Activated gamma-delta T cell (primary cell): ENCODE data around the gene GPR135.

Experiments used
- DNase-seq: peaks from one replicate; lab custom pipeline; 2025; lab: John Stamatoyannopoulos, UW
- total RNA-seq, 2 donors: gene quantifications; one replicate each; lab custom pipeline; 2026; lab: John Stamatoyannopoulos, UW

The GPR135 gene, protein sequence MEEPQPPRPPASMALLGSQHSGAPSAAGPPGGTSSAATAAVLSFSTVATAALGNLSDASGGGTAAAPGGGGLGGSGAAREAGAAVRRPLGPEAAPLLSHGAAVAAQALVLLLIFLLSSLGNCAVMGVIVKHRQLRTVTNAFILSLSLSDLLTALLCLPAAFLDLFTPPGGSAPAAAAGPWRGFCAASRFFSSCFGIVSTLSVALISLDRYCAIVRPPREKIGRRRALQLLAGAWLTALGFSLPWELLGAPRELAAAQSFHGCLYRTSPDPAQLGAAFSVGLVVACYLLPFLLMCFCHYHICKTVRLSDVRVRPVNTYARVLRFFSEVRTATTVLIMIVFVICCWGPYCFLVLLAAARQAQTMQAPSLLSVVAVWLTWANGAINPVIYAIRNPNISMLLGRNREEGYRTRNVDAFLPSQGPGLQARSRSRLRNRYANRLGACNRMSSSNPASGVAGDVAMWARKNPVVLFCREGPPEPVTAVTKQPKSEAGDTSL
- total RNA-seq, result 2.0 to 3.6 reads per million in 2 donors

DNA sequence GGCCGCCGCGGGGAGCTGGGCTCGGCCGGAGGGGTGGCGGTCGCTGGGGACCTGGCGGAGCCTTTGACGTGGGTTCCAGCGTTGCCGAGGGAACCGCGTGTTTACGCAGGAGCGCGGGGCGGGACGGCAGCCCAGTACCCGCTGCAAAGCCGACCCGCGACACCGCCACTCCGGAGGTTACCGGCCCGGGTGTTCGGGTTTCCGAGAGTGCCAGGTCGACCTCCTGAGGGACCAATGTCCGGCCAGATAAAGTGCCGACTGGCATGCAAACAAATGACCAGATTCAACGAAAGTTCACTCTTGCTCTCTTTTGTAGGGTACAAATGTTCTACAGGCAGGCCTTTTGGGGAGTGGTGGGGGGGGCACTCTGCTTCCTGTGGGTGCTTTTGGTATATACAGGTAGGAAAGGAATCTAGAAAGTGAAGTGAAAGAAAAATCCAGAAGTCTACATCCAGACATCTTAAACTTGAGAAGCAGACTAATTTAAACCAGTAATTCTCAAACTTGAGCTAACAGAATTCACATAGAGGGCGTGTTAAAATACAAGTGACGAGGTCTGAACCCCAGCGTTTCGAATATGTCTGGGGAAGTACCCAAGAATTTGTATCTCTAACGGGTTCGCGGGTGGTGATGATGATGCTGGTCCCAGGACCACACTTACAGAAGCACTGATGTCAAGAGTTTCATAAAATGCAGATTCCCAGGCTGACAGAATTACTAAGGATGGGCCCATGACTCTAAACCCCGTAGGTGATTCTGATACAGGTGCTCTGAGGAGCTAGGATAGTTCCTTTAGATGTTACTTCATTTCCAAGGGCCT, at the start of gene GPR135:
Gene GPR135 (minus strand): TSS at position 65 of the 820 bp plus-strand sequence. CDS start 154 bp downstream, outside the sequence.
- DNase-seq, result no peak

DNA sequence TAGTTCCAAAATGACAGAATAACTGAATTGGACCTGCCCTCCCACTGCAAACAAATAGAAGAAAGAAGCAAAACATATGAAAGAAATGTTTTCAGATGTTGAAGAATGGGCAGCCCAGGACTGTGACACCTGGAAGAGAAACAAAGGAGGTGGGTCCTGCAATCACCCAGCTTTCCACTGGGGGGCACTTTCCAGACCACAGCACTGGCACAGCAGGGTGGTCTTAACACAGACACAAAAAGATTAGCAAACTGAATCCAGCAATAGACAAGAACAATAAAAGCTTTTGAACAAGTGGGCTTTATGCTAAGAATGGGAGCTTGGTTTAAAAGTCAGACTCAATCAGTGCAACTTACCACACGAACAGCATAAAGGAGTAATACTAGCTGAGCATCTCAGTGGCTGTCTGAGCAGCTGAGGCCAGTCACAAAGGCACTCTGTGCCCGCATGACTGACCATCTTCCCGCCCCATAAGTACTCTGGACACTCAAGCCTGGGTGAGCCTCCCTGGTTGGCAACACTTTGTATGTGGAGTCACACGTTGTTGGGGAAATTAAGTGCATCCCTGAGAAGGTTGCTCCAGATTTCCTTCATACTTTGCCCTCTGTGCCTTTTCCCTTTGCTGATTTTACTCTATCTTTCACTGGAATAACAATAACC, 46.9 kb upstream of the GPR135 start:
- DNase-seq, result no peak

DNA sequence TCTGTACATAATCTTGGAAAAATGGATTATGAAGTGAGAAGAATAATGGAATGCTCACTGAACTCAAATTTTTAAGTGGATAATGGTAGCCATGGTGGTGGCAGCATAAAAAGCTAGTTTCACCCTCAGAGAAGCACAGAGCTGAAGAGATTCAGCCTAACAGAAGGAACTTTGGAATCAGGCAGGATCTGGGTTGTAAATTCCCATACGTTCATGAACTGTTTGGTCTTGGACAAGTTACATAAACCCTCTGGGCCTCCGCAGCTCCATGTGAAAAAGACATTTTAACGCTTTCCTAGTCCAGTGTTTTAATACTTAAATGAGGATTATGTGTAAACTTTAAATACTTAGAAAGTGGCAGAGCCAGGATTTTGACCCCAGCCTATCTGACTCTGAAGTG, 45.8 kb upstream of the GPR135 start:
- DNase-seq, result no peak

DNA sequence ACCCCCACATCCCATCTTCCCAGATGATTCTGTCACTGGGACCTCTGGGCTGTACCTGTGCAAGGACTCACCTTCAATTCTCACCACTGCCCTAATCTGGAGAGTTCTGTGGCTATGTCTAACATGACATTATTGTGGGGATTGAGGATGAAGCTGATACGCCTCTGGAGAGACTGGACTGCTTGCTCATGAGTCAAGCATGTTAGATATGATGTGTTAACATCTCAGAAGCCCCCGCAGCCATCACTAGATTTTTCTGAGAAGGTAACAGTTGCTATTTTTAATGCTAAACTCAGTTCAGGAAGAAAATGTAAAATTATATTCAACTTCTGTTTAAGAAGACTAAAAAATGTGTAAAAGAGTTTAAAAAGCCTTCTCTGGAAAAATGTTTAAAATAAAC, 44.8 kb upstream of the GPR135 start:
- DNase-seq, result no peak

DNA sequence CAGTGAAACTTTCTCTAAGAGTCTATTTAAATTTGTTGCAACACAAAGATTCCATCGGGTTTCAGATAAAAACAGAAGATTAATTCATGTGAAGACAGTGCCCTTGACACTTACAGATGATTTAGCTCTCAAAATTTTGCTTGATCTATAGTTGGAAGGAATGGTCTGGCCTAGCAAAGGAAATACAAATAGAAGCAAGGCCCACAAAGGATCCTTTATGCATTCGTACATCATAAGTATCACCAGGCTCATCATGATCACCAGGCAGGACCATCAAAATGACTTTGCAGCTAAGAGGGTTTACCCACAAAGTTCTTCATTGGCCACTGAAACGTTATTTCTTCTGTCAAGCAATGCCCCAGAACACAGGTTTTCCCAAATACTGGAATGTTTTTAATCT, 43.9 kb upstream of the GPR135 start:
- no peak for DNase-seq

DNA sequence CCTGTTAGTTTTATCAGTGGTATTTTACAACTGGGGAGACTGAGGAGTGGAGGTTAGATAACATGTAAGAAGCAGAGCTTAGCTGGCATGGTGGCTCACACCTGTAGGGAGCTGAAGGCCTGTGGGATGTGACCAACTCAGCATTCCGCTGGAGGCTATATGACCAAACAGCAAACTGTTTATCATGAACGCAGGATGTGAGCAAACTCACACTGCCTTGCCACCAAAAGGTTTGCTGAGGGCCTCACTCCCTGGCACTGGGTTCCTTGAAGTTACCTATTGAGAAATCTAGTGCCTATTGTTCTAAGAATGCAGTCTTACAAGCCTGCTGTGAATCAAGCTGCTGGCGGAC, 42.5 kb upstream of the GPR135 start:
- no peak for DNase-seq

DNA sequence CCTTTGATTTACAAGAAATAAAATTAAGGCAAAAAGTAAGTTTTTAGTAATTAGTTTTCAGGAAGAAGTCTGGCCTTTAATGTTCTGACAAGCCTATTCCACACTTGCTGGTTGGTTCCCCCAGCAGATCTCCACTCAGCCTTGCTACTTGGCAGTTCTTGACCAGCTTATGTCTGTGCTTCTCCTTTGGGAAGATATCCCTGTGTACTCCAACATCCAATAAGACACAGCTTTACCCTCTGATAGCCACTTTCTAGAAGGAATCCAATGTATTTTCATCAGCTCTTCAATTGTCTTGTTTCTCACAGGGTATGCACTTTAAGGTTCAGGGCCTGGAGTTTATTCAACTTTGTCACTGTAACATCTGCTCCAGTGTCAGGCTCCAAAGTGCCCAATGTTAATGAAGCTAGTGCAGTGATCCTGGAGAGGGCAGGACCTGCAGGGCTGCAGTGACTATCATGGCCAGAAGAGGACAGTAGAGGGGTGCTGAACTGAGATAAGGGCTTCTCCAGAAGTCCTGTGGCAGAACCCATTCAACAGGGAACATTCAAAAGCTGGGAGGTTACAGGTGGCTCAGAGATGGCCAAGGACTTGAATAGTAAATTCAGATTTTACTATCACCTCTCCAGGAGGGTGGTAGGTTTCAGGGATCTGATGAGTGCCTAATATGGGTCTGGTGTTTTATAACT, 42.0 kb upstream of the GPR135 start:
- DNase-seq, result no peak

DNA sequence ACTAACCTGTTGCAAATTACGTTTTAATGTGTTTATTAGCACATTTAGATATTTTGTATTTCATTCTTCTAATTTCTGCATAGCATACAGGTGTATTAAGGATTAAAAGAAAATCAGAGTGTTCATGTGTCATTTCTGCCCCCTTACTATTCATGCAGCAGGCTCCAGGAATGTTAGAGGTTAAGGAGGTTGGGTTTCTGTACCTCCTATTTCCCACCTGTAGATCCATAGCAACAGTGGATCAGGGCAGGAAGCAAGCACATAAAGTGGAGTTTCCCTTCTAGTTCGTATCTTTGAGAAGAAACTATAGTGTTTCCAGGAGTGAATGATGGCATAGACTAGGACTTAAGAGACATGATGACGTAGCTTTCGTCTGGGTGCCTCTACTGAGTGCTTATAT, 38.1 kb upstream of the GPR135 start:
- DNase-seq, result no peak

DNA sequence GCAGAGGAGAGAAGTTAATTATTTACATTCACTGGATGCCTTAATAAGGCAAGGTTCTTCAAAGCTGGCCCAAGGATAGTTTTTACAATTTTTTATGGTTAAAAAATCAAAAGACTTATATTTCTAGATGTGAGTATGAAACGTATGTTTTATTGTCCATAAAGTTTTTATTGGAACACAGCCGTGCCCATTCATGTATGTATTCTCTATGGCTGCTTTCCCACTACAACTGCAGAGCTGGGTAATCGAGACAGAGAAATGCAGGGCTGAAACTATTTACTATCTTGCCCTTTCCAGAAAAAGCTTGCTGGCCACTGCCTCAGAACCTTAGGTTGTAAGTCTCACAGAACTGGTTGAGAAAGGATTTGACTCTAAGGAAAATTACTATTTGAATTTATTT, 35.6 kb upstream of the GPR135 start:
- DNase-seq, result no peak

DNA sequence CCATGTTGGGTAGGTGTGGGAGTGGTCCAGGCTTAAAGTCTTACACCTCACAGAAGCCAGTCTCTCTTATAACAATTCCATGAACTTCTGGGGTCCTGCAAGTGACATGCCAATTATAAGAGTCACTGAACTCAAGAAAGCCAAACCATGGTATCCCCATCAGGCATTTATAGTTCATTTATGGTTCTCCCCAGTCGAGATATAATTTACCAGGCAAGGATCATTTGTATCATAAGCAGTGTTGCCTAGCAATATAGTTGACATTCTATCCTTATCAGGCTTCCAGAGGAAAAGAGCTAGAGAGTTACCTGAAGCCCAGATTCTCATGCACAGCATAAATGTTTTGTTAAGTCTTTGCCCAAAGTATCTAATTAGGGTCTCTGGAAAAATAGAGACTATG, 27.2 kb upstream of the GPR135 start:
- no peak for DNase-seq

DNA sequence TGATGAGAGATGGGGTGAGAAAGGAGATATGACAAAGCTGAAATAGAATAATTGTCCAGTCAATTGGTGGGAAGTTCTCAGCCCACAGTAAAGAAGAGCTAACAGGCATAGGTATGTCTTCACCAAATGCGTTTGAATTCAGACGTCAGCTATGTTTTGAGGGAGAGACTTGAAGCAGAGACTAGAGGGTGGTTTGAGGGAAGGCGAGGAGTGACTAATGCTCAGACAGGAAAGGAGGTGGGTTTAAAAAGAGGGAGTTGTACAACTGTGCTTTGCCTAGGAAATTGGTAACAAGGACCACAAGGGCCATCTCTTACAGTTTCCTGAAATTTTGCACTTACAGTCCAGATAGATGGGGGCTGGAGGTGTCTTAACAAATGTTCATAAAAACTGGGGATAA, 25.6 kb upstream of the GPR135 start:
- no peak for DNase-seq

DNA sequence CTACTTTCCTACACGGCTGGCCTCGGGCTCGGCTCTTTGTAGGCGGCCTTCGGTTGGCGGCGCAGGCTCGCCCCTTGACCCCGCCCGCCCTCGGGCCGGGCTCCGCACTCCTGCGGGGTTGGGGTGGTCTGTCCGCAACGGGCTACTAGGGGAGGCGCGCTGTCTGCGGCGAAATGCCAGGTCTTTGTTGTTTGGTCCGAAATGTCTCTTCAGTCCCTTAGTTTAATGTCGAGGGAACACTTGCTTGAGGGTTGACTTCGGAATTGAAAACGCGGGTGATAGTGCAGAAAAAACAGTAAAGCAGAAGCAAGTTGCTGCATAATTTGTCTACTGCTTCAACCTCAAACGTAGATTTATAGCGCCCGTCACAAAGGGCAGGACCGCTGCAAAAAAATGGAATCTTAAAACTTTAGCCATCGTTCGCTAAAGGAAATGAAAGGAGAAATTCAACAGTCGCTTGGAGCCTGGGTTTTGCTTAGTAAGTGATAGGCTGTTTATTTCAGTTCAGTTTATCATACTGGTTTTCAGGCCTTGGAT, 19.5 kb upstream of the GPR135 start:
- DNase-seq, result no peak

DNA sequence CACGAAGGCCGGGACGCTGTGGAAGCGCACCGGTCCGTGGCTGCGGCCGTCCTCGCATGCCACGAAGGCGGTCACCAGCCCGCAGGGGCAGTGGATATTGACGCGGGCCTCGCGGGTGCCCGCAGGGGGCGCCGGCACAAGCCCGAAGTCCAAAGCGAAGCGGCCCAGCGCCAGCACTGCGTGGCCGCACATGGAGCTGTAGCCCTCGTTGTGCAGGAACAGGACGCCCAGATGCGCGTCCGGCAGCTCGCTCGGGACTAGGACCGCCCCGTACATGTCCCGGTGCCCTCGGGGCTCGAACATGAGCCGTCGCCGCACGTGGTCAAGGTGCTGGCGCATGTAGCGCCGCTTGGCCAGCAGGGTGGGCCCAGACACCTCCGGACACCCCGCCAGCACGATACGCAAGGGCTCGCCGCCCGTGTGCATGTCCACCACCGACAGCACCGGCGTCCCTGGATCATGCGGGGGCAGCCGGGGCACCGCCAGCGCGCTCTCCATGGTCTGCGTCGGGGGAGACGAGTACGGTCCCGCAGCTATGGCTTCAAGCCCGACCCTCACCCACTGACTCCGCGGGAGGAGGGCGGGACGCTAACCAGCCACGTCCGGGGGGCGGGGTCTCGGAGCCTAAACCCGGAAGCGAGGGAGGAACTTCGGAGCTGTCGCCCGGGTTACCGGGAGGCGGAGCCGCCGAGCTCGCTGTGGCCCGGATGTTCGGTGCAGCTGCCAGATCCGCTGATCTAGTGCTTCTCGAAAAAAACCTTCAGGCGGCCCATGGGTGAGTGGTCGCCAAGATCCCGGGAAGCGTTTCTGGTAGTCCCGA, 18.8 kb upstream of the GPR135 start, which contains the start of the genes JKAMP and L3HYPDH:
Gene JKAMP (plus strand): TSS at position 699 of the 820 bp plus-strand sequence. CDS start 73 bp downstream, at position 772.
Gene L3HYPDH (minus strand): TSS at position 590 of the 820 bp plus-strand sequence. CDS start 92 bp downstream, at position 498.
- peak; percentile 87 for DNase-seq

DNA sequence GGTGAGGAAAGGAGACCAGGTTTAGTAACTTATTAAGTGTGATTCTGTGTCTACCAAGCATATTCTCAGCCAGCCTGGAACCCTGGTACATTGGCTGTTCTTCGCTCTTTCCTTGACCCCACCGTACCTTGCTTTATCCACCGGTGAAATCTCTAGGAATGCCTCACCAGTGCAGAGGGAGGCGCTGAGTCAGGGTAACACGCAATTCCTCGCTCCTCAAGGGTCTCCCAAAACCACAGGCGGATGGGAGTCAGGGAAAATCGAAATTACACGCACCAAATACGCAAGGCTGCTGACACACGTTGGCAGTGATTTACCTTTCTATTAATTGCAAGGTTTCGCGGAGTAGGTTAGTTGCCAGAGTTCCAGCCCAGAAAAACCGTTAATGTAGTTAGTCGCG, 18.2 kb upstream of the GPR135 start:
- no peak for DNase-seq

DNA sequence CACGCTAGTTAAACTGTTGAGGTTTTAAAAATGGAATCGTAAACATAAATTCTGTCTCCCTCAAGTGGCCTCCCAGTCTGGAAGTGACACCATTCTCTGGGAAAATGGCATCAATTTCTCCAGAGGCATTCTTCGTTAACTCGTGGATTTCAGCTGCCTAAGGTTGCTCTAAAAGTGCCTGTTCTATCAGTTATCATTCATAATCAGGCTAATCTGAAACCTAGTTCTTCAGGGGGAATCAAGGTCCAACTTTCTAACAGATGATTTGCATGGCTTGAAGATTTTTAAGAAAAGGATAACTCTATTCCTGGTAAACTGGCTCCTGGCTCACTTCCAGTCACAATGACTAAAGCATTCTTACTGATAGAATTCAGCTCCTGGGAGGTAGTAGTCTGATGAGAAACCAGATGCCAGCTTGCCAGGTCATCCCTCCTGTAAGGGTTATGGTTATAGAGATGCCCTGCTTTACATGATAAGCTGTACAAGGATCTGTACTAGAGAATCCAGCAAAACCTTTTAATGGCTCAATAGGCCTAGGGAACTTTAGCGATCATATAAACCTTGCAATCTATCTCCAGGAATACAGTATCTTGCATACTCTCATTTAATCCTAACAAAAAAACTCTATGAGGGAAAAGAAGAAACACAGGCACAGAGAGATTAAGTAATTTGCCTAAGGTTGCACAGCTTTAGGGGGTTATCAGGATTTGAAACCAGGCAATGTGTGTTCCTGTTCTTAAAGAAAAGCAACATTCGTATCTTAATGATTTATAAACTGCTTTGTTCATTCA, 17.6 kb upstream of the GPR135 start:
- no peak for DNase-seq

DNA sequence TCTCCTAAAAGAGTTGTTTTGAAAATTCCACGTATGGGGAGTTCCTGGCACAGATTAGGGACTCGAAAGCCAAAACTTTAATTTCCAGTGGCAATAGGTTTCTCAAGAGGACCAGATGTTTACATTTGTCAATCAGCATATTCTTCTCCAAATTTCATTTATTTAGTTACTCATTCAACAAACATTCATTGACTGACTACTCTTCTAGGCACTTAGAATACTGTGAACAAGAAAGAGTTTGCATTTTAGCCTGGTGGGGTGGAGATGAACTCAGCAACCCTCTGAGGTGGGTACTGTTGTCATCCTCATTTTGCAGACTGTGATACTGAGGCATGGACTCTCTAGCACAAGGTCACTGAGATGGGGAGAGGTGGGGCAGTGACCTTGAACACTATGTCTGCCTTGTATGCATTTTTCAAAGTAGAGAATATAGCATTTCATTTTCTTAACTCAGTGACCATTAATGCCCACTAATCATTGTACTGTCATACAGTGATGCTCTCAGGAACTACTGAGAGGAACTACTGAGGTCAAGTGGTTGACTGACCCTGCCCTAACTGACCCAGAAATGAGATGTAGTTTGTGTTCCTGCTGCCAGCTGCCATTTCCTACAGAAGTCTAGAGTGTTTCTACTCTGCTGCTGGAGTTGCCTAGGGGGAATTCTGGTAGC, 16.8 kb upstream of the GPR135 start:
- DNase-seq, result no peak

DNA sequence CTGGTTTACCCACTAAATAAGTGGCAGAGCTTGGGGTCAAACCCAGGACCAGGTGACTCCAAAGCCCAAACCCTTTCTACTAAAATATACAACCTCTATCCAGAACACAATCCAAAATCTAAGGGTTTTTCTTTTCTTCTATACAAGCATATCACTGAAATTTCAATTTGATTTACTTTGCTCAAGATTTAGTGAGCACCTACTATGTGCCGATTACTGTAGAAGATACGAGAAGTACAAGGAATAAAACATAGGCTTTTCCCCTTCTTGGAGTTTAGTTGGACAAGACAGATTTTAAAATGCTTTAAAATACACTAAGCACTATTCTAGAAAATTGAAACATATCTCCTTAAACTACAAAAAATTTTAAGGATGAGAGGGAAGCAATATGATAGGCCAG, 16.2 kb upstream of the GPR135 start:
- no peak for DNase-seq

DNA sequence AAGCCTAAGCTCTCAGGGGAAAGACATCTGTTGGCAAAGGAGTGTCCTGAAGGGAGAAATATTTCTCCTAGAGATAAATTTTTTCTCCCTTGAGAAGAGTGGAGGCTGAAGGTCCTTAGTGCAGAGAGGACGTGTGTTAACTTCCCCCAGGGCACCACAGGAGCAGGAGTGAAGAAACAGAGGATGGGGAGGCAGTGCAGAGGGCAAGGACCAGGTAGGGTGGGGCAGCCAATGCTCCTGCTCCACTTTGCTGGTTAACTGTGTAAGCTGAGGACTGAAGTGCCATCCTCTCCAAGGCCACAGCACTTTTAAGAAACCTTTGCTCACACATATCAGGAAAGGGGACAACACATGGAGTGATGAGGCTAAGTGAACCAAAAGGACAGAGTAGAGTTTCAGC, 15.0 kb upstream of the GPR135 start:
- no peak for DNase-seq

DNA sequence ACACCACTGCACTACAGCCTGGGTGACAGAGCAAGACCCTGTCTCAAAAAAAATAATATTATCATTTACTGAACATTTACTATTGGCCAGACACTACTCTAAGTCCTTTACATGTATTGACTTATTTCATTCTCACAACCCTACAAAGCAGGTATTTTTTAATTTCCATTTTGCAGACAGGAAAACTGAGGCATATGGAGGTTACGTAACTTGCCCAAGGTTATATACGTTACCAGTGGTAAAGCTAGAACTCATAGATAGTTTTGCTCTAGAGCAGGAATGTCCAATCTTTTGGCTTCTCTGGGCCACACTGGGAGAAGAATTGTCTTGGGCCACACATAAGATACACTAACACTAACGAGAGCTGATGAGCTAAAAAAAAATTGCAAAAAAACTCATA, 13.4 kb upstream of the GPR135 start:
- DNase-seq, result no peak
